Chondrocyte (in vitro differentiated cells): Measurements from ENCODE around the gene HSPA12A. TPM values are rescaled to one million over a fixed set of nuclear protein-coding genes. Genes with fewer than 3 reads are reported as not detected.

Source experiments
- DNase-seq: peaks from one replicate; pipeline ENCODE4 v3.0.0; 2021; ENCODE audit warnings: mixed read lengths, low spot score
- H3K27ac Mint-ChIP-seq: one replicate; pipeline ENCODE4 v1.8.0; 2021; ENCODE audit warnings: mild to moderate bottlenecking, moderate library complexity, mixed read lengths; ENCODE audit not compliant: unreplicated experiment
- H3K27me3 Mint-ChIP-seq: 2 replicates; pipeline ENCODE4 v1.8.0; 2021; ENCODE audit warnings: low read depth, mixed read lengths
- H3K36me3 Mint-ChIP-seq: 2 replicates; pipeline ENCODE4 v1.8.0; 2021; ENCODE audit warnings: low read depth, mixed read lengths
- H3K4me1 Mint-ChIP-seq: 2 replicates; pipeline ENCODE4 v1.8.0; 2021; ENCODE audit warnings: low read depth, mild to moderate bottlenecking, mixed read lengths
- H3K4me3 Mint-ChIP-seq: one replicate; pipeline ENCODE4 v1.8.0; 2021; ENCODE audit warnings: mild to moderate bottlenecking, moderate library complexity, mixed read lengths; ENCODE audit not compliant: unreplicated experiment
- H3K9me3 Mint-ChIP-seq: 2 replicates; pipeline ENCODE4 v1.8.0; 2021; ENCODE audit warnings: low read depth, mixed read lengths
- total RNA-seq: library from RNA; stranded (reverse); gene quantifications from 3 replicates; pipeline ENCODE4 v1.2.1, GENCODE V29; 2021
- TF ChIP-seq, protein P1 (sequence below): fragments of 200-600 bp; sonication (generic); IDR thresholded peaks from 2 replicates; pipeline ENCODE4 v1.5.0; 2021; ENCODE audit warnings: antibody characterized with exemption, mild to moderate bottlenecking, moderate library complexity

HSPA12A gene
- total RNA-seq, 1 donor from 2014 or later, result 6.9 TPM

DNA sequence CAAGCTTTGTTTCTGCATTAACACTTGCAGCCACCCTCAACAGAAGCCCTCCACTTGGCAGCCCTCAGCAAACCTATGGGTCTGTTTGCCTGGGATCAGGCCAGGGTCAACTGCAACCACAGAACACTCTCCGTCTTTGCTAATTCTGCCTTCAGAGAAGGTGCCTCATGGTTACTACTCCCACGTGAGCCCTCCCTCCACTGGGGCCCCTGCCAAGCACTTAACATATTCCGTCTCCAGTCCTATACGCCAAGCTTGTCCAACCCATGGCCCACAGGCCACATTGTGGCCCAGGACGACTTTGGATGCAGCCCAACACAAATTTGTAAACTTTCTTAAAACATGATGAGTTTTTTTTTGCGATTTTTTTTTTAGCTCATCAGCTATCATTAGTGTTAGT is 54.7 kb downstream of the HSPA12A start:
- DNase-seq, result no peak
- Mint-ChIP-seq H3K27me3 (no peaks in the 10 kb centered on the region), H3K4me3 (no peak overlapping the region), H3K9me3 (no peaks in the 10 kb centered on the region), H3K4me1 (peaks cover 22% of the 10 kb centered on the region), H3K36me3 (no peaks in the 10 kb centered on the region), H3K27ac (no peak overlapping the region)
- TF ChIP-seq, protein P1, sequence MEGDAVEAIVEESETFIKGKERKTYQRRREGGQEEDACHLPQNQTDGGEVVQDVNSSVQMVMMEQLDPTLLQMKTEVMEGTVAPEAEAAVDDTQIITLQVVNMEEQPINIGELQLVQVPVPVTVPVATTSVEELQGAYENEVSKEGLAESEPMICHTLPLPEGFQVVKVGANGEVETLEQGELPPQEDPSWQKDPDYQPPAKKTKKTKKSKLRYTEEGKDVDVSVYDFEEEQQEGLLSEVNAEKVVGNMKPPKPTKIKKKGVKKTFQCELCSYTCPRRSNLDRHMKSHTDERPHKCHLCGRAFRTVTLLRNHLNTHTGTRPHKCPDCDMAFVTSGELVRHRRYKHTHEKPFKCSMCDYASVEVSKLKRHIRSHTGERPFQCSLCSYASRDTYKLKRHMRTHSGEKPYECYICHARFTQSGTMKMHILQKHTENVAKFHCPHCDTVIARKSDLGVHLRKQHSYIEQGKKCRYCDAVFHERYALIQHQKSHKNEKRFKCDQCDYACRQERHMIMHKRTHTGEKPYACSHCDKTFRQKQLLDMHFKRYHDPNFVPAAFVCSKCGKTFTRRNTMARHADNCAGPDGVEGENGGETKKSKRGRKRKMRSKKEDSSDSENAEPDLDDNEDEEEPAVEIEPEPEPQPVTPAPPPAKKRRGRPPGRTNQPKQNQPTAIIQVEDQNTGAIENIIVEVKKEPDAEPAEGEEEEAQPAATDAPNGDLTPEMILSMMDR, result no peak

DNA sequence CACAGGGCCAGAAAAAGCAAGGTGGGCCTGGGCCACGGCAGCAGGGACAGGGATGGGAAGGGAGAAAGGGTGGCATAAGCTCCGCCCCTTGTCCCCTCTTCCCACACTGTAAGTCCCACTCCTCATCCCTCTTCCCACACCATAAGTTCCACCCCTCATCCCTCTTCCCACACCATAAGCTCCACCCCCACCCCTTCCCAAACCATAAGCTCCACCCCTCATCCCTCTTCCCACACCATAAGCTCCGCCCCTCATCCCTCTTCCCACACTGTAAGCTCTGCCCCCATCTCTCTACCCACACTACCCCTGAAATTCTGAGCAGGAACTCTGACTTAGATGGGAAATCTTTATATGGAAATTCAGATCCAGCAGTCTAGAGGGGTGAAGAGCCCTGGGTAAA is 55.7 kb downstream of the HSPA12A start:
- Mint-ChIP-seq H3K4me3 (no peak overlapping the region), H3K36me3 (no peaks in the 10 kb centered on the region), H3K27me3 (no peaks in the 10 kb centered on the region), H3K4me1 (peaks cover 25% of the 10 kb centered on the region), H3K27ac (no peak overlapping the region), H3K9me3 (no peaks in the 10 kb centered on the region)
- TF ChIP-seq, protein P1, result no peak
- no peak for DNase-seq

DNA sequence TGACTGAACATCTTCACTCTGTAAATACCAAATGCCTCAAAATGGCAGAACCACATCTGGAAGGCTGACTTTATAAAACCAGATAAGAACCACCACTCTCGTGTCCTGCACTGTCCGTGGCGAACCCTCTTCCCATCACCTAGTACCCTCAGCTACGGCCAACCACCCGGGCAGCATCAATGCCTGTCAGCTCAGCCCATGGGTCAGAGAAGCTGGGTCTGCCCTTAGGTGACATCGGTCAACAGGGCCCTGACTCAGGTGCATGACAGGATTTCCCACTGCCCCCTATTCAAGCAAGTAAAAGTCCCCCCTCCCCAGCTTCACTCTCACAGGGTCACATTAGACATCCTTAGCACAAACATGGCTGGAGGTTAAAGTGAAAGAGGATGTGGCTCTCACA is 56.6 kb downstream of the HSPA12A start:
- Mint-ChIP-seq H3K4me3 (no peak overlapping the region), H3K27ac (no peak overlapping the region), H3K9me3 (no peaks in the 10 kb centered on the region), H3K4me1 (peaks cover 20% of the 10 kb centered on the region), H3K36me3 (peaks cover 1% of the 10 kb centered on the region), H3K27me3 (no peaks in the 10 kb centered on the region)
- TF ChIP-seq, protein P1, result no peak
- DNase-seq, result no peak

DNA sequence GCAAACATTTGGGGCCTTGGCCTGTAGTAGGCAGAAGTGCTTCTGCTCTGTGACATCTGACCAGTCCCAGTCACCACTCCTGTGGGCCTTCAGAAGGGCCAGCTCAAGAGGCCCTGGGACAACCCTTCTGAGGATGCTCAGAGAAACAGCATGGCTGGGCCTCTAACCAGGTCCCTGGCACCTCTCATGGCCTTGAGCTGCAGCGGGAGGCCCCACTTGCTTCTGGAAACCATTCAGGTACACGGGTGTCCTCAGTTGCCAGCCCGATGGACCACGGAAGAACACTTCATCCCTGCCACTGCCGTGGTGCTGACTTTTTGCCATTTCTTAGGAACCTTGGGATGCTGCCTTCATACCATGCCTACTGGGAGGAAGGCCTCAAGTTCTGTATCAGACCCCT is 57.6 kb downstream of the HSPA12A start:
- TF ChIP-seq, protein P1, result no peak
- no peak for DNase-seq
- Mint-ChIP-seq H3K27me3 (no peaks in the 10 kb centered on the region), H3K36me3 (peaks cover 1% of the 10 kb centered on the region), H3K27ac (no peak overlapping the region), H3K4me1 (peaks cover 14% of the 10 kb centered on the region), H3K4me3 (no peak overlapping the region), H3K9me3 (no peaks in the 10 kb centered on the region)

DNA sequence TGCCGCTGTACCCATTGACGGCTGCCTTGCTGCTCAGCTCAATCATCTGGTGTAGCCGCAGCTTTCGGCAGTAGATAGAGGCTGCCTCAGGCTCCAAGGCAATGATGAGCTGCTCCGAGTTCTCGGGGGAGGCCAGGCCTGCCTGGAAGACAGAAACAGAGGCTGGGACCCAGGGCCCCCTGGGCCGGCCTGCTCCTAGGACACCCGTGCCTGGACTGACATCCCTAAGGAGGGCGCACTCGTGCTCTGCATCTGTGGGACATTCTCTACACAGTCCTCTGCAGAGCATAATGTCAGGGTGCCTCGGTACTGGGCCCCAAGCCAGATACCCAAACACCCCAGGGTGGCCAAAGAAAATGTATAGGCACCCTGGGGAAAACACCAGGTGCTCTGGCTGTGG is 58.5 kb downstream of the HSPA12A start:
- TF ChIP-seq, protein P1, result no peak
- Mint-ChIP-seq H3K27ac (no peak overlapping the region), H3K4me3 (no peak overlapping the region), H3K4me1 (peaks cover 14% of the 10 kb centered on the region), H3K27me3 (no peaks in the 10 kb centered on the region), H3K36me3 (peaks cover 3% of the 10 kb centered on the region), H3K9me3 (no peaks in the 10 kb centered on the region)
- no peak for DNase-seq
